ENCODE data around the gene COL18A1. TPM values are rescaled to one million over a fixed set of nuclear protein-coding genes. Genes with fewer than 3 reads are reported as not detected.

The COL18A1 gene
- total and polyA plus RNA-seq, 9 of the 15 experiments (the other 6 are each of a cell fraction or from before 2014, with no cell fraction given): 0.14 to 16.4 (median 2.0) TPM

GRCh38 chr21:45516671-45517151 is 111.7 kb downstream of the COL18A1 start:
- intact Hi-C loops (cut with micrococcal nuclease): no loop called here

GRCh38 chr21:45517249-45518065 is 112.5 kb downstream of the COL18A1 start:
- CTCF ChIA-PET (ENCODE audit: low intra/inter-chr PET ratio): no interaction called here
- no peak for FAIRE-seq
- Histone ChIP-seq H3K9me3 (replicated peaks; ENCODE audit: control insufficient read depth, insufficient read depth, low read depth, low read length) (no peaks in the 10 kb centered on the region), H3K9ac (ENCODE audit: insufficient read depth in 1 of 2, low read depth in 2 of 2, low read length in 2 of 2) (no peak overlapping the region), H3K4me1 (replicated peaks in 1 of 2; ENCODE audit: control insufficient read depth in 2 of 2, insufficient read depth in 2 of 2, low read length in 2 of 2) (peaks cover 0 to 30% of the 10 kb centered on the region in 2 experiments; a peak in 1 of 5 replicates), H2AFZ (ENCODE audit: low read depth, low read length) (no peak overlapping the region), H3K36me3 (ENCODE audit: control insufficient read depth, insufficient read depth, low read length) (peaks cover 97% of the 10 kb centered on the region), H3K27ac (ENCODE audit: extremely low read depth, low read depth, low read length) (no peak overlapping the region), H3K79me2 (ENCODE audit: control insufficient read depth, insufficient read depth, low read length) (peaks cover 20% of the 10 kb centered on the region), H3K9me1 (ENCODE audit: control insufficient read depth, insufficient read depth, low read length) (no peaks in the 10 kb centered on the region), H3K27me3 (ENCODE audit: control insufficient read depth in 2 of 2, insufficient read depth in 2 of 2, low read length in 2 of 2) (no peaks in the 10 kb centered on the region), H3K4me3 (no peak overlapping the region), H3K4me2 (ENCODE audit: insufficient read depth, low read length) (no peak overlapping the region), H4K20me1 (replicated peaks; ENCODE audit: control insufficient read depth, insufficient read depth, low read length) (no peaks in the 10 kb centered on the region; the same call in 1 of the 2 replicates)
- intact Hi-C loops (cut with micrococcal nuclease): no loop called here
- 87% methylated on average over 15 of the region's 15 CpGs for WGBS (ENCODE audit: insufficient coverage, low coverage, missing lambda C conversion rate)
- peak in 1 of 4 experiments; percentile 50 for DNase-seq (ENCODE audit: extremely low read depth in 1 of 4, low spot score in 3 of 4)
- no TSS peak for BruUV-seq (replicated peaks)
- in situ Hi-C loops (cut with MboI): no loop called here
- peak; percentile 39; the same call in 1 of the 3 replicates for ATAC-seq
- POLR2A ChIA-PET: interaction anchor here (0.5 to 1.0 kb wide), 3 partner anchors 98 to 270 kb away, joined by 3 to 4 read pairs (median 3); no protein-coding TSS in a partner anchor
- TF ChIP-seq HCFC1 (IDR thresholded peaks at IDR 0.05; ENCODE audit: low read depth, low read length): no peak
- no peak for TF ChIP-seq JUNB (CRISPR knock-in tag; conservative IDR thresholded peaks at IDR 0.05)
- no peak for TF ChIP-seq ATF2 (CRISPR knock-in tag; IDR thresholded peaks at IDR 0.05)
- TF ChIP-seq STAT5B (CRISPR knock-in tag; IDR thresholded peaks at IDR 0.05): no peak
- no peak for TF ChIP-seq ZNF695 (CRISPR knock-in tag; IDR thresholded peaks at IDR 0.05)
- peak; percentile 53; the same call in 1 of the 2 replicates for TF ChIP-seq ATF3 (IDR thresholded peaks at IDR 0.05)
- no peak for TF ChIP-seq ATF3 (CRISPR knock-in tag; conservative IDR thresholded peaks at IDR 0.05)
- TF ChIP-seq CEBPG (CRISPR knock-in tag; IDR thresholded peaks at IDR 0.05): peak; percentile 69
- peak in 1 of 2 experiments; percentile 82; a peak in 2 of 4 replicates for TF ChIP-seq CEBPG (tag; conservative IDR thresholded peaks at IDR 0.05 in 1 of 2, IDR thresholded peaks at IDR 0.05 in 1 of 2)
- no peak for TF ChIP-seq ZFP36 (IDR thresholded peaks at IDR 0.05; ENCODE audit: low read depth, low read length, partially characterized antibody)
- no peak for TF ChIP-seq ZZZ3 (IDR thresholded peaks at IDR 0.05)
- TF ChIP-seq FOSL1 (tag; conservative IDR thresholded peaks at IDR 0.05): no peak

More at GRCh38 chr21:45516671-45517151, 111.7 kb downstream of the COL18A1 start:
- H3K79me2 ChIP-seq (ENCODE audit: control insufficient read depth, insufficient read depth, low read length): peaks cover 20% of the 10 kb centered on the region
- H3K27ac ChIP-seq (ENCODE audit: extremely low read depth, low read depth, low read length): no peak overlapping the region
- H2AFZ ChIP-seq (ENCODE audit: low read depth, low read length): no peak overlapping the region
- H3K4me2 ChIP-seq (ENCODE audit: insufficient read depth, low read length): no peak overlapping the region
- BruUV-seq (replicated peaks): no TSS peak
- peaks cover 0 to 36% of the 10 kb centered on the region in 2 experiments; a peak in 1 of 5 replicates for H3K4me1 ChIP-seq (replicated peaks in 1 of 2; ENCODE audit: control insufficient read depth in 2 of 2, insufficient read depth in 2 of 2, low read length in 2 of 2)
- TF ChIP-seq SRSF1 (IDR thresholded peaks at IDR 0.05; ENCODE audit: low read depth, low read length): no peak
- peaks cover 96% of the 10 kb centered on the region for H3K36me3 ChIP-seq (ENCODE audit: control insufficient read depth, insufficient read depth, low read length)
- H3K9me1 ChIP-seq (ENCODE audit: control insufficient read depth, insufficient read depth, low read length): no peaks in the 10 kb centered on the region
- CTCF ChIA-PET (ENCODE audit: low intra/inter-chr PET ratio): no interaction called here
- H3K9ac ChIP-seq (ENCODE audit: insufficient read depth in 1 of 2, low read depth in 2 of 2, low read length in 2 of 2): no peak overlapping the region; a peak in 1 of 4 replicates
- FAIRE-seq (no peak), DNase-seq (ENCODE audit: extremely low read depth in 1 of 4, low spot score in 3 of 4) (no peak), ATAC-seq (no peak)
- no peaks in the 10 kb centered on the region for H3K9me3 ChIP-seq (replicated peaks; ENCODE audit: control insufficient read depth, insufficient read depth, low read depth, low read length)
- WGBS (ENCODE audit: insufficient coverage, low coverage, missing lambda C conversion rate): 91% methylated on average over 14 of the region's 14 CpGs
- H3K4me3 ChIP-seq: no peak overlapping the region
- in situ Hi-C loops (cut with MboI): no loop called here
- no peaks in the 10 kb centered on the region for H3K27me3 ChIP-seq (ENCODE audit: control insufficient read depth in 2 of 2, insufficient read depth in 2 of 2, low read length in 2 of 2)
- peaks cover 2% of the 10 kb centered on the region; the same call in 1 of the 2 replicates for H4K20me1 ChIP-seq (replicated peaks; ENCODE audit: control insufficient read depth, insufficient read depth, low read length)
- POLR2A ChIA-PET: interaction anchor here (0.8 to 1.0 kb wide), 2 partner anchors 97 to 270 kb away, joined by 3 to 4 read pairs; no protein-coding TSS in a partner anchor
